ENCODE results near the gene SPATA2L.
A peak's percentile ranks its signal among the peaks of the same experiment; 100 is the strongest.
"Not testable (repeated sequence)": the region's sequence is repeated elsewhere in the genome, so short reads cannot be mapped to it uniquely, and the experiment has no call there.

The SPATA2L gene

DNA sequence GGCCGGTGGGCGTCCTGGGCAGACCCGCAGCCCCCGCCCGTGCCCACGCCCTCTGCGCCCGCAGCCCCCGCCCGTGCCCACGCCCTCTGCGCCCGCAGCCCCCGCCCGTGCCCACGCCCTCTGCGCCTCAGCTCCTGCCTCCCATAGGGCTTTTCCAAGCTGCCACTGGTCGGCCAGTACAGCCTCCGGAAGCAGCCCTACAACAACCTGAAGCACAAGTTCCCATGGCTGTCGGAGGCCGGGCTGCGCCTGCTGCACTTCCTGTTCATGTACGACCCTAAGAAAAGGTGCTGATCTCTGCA lies 6.8 kb downstream of the SPATA2L start:
- ATAC-seq (replicated peaks); H3K27ac Mint-ChIP-seq; H3K9me3 Mint-ChIP-seq; H3K4me3 Mint-ChIP-seq; DNase-seq; H3K27me3 Mint-ChIP-seq: not testable (repeated sequence)
- Mint-ChIP-seq H3K4me1 (peaks cover 14 to 32% of the 10 kb centered on the region in 2 donors), H3K36me3 (peaks cover 46% of the 10 kb centered on the region in 2 donors)

DNA sequence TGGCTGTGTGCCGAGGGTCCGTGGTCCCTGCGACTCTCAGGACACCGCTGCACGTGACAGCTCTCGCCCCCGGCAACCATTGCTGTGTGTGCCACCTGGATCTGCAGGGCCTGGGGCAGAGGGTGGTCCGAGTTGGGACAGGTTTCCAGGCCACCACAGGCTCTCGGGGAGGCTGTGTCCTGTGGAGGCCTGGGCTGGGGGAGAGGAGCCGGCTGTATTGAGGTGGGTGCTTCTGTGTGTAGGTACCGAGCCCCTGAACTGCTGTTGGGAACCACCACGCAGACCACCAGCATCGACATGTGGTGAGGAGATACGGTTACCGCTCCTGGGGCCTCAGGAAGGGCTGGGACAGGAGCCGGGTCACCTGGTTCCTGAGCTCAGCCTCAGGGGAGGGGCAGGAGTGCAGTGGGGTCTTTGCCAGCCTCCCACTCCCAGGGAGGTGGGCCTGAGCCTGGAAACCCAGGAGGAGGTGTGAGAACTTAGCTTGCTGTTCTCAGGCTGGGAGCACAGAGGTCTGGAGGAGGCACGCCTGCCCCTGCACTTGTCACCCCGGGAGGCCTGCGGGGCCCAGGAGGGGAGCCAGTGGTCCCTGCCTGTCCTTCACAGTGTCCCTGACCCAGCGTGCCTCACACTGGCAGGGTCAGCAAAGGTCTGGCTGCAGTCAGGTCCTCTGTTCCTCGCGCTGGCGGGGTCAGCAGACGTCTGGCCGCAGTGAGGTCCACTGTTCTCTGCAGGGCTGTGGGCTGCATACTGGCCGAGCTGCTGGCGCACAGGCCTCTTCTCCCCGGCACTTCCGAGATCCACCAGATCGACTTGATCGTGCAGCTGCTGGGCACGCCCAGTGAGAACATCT lies 7.3 kb downstream of the SPATA2L start:
- no peak overlapping the region for H3K4me3 Mint-ChIP-seq
- ATAC-seq (replicated peaks) = no peak

DNA sequence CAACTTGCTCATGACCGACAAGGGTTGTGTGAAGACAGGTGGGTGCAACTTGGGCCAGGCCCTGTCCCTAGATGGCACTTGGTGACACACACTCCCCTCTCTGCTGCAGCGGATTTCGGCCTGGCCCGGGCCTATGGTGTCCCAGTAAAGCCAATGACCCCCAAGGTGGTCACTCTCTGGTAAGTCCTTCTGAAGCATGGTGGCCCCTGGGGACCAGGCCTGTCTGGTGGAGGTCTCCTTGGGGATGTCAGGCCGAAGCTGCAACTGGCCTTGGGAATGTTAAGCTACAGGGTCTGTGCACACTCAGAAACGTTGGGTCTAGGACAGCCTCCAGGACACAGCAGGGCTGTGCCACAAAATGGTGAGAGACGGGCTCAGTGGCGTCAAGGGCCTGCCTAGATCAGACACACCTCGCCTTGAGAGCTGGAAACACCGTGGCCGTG lies 8.2 kb downstream of the SPATA2L start:
- Mint-ChIP-seq H3K9me3 (no peaks in the 10 kb centered on the region), H3K27me3 (no peaks in the 10 kb centered on the region), H3K36me3 (peaks cover 41 to 43% of the 10 kb centered on the region in 2 donors), H3K4me3 (no peak overlapping the region), H3K27ac (no peak overlapping the region), H3K4me1 (peaks cover 12 to 32% of the 10 kb centered on the region in 2 donors)
- DNase-seq (no peak), ATAC-seq (replicated peaks) (no peak)

More for the DNA sequence above, 7.3 kb downstream of the SPATA2L start:
- Mint-ChIP-seq H3K27ac (no peak overlapping the region), H3K4me1 (peaks cover 13 to 30% of the 10 kb centered on the region in 2 donors), H3K36me3 (peaks cover 44 to 45% of the 10 kb centered on the region in 2 donors), H3K9me3 (no peaks in the 10 kb centered on the region), H3K27me3 (no peaks in the 10 kb centered on the region)
- DNase-seq = no peak

DNA sequence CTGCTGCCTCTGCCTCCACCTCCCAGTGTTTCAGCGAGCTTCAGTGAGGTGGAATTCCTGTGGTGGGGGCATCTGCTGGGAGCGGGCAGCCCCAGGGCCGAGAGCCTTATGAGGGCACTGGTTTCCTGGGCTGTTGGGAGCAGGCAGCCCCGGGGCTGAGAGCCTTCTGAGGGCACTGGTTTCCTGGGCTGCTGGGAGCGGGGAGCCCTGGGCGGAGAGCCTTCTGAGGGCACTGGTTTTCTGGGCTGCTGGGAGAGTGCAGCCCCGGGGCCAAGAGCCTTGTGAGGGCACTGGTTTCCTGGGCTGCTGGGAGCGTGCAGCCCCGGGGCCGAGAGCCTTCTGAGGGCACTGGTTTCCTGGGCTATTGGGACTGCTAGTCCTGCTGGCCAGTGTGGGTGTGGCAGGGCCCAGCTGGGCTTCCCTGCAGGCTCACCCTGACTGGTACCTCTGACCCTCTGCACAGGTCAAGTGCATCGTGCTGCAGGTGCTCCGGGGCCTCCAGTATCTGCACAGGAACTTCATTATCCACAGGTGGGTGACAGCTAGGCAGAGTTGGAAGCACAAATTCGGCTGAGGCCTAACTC lies 9.4 kb downstream of the SPATA2L start:
- H3K4me1 Mint-ChIP-seq = peaks cover 19 to 44% of the 10 kb centered on the region in 2 donors
- H3K4me3 Mint-ChIP-seq = no peak overlapping the region
- peaks cover 46% of the 10 kb centered on the region in 2 donors for H3K36me3 Mint-ChIP-seq
- ATAC-seq (replicated peaks) = no peak
- no peak for DNase-seq
- H3K27ac Mint-ChIP-seq = no peak overlapping the region
- H3K27me3 Mint-ChIP-seq = no peaks in the 10 kb centered on the region
- H3K9me3 Mint-ChIP-seq = no peaks in the 10 kb centered on the region

DNA sequence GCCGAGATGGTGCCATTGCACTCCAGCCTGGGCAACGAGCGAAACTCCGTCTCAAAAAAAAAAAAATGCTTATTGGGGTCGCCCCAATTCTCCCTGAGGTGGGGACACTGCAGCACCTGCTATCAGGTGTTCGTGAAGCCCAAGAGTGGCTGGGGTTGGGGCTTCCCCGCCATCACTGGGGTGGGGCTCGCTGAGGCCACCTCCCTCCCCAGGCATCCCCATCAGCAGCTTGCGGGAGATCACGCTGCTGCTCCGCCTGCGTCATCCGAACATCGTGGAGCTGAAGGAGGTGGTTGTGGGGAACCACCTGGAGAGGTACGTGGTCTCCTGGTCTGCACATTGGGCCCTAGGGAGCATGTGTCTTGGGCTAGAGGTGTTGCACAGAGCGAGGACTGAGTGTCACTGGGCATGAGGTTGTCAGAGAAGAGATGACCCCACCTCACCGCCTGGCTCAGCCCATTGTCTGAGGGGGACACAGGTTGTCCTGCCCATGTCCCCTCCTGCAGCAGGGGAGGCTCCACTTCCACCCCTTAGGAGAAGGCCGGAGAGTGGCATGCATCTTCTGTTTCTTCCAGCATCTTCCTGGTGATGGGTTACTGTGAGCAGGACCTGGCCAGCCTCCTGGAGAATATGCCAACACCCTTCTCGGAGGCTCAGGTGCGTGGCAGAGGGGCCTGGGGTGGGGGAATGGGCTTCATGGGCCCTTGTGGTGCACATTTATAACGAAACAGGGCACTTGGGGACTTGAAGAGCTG lies 10.1 kb downstream of the SPATA2L start:
- ATAC-seq (replicated peaks) = no peak
- H3K4me1 Mint-ChIP-seq = peaks cover 18 to 44% of the 10 kb centered on the region in 2 donors
- no peaks in the 10 kb centered on the region for H3K27me3 Mint-ChIP-seq
- no peaks in the 10 kb centered on the region for H3K9me3 Mint-ChIP-seq
- no peak for DNase-seq
- H3K36me3 Mint-ChIP-seq = peaks cover 45 to 48% of the 10 kb centered on the region in 2 donors
- no peak overlapping the region for H3K4me3 Mint-ChIP-seq
- no peak overlapping the region for H3K27ac Mint-ChIP-seq

DNA sequence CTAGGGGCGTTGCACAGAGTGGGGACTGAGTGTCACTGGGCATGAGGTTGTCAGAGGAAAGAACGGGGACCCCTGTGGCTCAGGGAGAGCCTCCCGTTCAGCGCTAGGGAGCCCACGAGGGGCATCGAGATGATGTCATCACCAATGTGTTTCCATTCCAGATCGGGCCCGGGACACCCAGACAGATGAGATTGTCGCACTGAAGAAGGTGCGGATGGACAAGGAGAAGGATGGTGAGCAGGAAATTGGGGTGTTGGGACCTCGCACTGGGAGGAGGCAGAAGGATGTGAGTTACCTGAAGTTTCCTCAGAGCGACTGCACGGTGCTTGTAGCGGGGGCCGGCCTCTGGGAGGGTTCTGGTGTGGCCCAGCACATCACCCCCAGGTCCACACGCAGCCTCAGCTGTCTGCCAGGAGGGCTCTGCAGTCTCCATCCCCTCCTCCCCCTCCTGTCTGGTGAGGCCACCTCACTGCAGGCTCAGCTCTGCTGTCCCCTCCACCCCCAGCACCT lies 11.1 kb downstream of the SPATA2L start:
- ATAC-seq (replicated peaks) (no peak), DNase-seq (no peak)
- no peaks in the 10 kb centered on the region for H3K27me3 Mint-ChIP-seq
- H3K27ac Mint-ChIP-seq = no peak overlapping the region
- H3K4me3 Mint-ChIP-seq = no peak overlapping the region
- H3K9me3 Mint-ChIP-seq = no peaks in the 10 kb centered on the region
- peaks cover 20 to 43% of the 10 kb centered on the region in 2 donors for H3K4me1 Mint-ChIP-seq
- peaks cover 44 to 49% of the 10 kb centered on the region in 2 donors for H3K36me3 Mint-ChIP-seq

DNA sequence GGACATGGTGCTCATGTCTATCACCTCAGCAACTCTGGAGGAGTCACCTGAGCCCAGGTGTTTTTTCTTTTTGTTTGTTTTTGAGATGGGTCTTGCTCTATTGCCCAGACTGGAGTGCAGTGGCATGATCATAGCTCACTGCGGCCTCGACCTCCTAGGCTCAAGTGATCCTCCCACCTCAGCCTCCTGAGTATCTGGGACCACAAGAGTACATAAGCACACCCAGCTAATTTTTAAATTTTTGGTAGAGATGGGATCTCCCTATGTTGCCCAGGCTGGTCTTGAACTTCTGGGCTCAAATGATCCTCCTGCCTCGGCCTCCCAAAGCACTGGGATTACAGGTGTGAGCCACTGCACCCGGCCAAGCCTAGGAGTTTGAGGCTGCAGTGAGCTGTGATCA lies 11.9 kb downstream of the SPATA2L start:
- H3K4me3 Mint-ChIP-seq; DNase-seq; ATAC-seq (replicated peaks); H3K9me3 Mint-ChIP-seq; H3K27me3 Mint-ChIP-seq; H3K27ac Mint-ChIP-seq: not testable (repeated sequence)
- Mint-ChIP-seq H3K36me3 (peaks cover 42 to 50% of the 10 kb centered on the region in 2 donors), H3K4me1 (peaks cover 20 to 41% of the 10 kb centered on the region in 2 donors)

DNA sequence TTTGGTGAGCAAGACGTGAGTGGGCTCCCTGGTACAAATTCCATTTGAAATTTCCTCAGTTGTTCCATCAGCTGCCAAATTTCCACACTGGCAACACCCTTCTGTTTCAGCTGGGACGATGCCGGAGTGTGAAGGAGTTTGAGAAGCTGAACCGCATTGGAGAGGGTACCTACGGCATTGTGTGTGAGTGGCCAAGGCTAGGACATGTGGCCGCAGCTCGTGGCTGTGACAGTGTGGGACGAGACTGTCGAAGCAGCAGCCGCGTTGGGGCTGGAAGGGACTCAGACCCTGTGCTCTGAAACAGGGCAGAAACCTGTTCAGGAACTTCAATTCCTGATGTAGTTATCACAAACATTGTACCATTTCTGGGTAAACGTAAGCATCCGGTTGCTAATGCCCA lies 12.4 kb downstream of the SPATA2L start:
- Mint-ChIP-seq H3K27me3 (no peaks in the 10 kb centered on the region), H3K36me3 (peaks cover 43 to 55% of the 10 kb centered on the region in 2 donors), H3K4me3 (no peak overlapping the region), H3K9me3 (peaks cover 0 to 3% of the 10 kb centered on the region in 2 donors), H3K27ac (no peak overlapping the region), H3K4me1 (peaks cover 20 to 41% of the 10 kb centered on the region in 2 donors)
- DNase-seq (no peak), ATAC-seq (replicated peaks) (no peak)

DNA sequence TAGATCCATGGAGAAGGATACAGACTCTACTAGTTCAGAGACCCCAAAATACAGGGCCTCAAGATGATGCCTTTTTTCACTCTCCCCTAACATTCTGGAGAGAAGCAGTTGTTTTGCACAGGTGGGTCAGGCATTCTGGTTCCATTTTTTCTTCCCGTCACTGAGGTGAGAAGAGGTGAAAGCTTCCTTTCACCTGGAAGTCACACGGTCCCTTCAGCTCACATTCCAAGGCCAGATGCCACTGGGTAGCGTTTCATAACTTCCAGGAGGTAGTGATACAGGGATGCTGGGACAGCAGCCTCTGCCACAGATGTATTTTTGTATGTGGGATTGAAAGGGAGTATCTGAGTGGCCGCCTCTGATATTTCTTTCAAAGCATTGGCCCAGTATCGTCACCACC lies 13.1 kb downstream of the SPATA2L start:
- Mint-ChIP-seq H3K36me3 (peaks cover 36 to 49% of the 10 kb centered on the region in 2 donors), H3K4me3 (peak overlapping the region; percentile 25 to 93), H3K27ac (no peak overlapping the region), H3K9me3 (peaks cover 0 to 3% of the 10 kb centered on the region in 2 donors), H3K27me3 (no peaks in the 10 kb centered on the region), H3K4me1 (peaks cover 15 to 34% of the 10 kb centered on the region in 2 donors)
- ATAC-seq (replicated peaks) (no peak), DNase-seq (no peak)

DNA sequence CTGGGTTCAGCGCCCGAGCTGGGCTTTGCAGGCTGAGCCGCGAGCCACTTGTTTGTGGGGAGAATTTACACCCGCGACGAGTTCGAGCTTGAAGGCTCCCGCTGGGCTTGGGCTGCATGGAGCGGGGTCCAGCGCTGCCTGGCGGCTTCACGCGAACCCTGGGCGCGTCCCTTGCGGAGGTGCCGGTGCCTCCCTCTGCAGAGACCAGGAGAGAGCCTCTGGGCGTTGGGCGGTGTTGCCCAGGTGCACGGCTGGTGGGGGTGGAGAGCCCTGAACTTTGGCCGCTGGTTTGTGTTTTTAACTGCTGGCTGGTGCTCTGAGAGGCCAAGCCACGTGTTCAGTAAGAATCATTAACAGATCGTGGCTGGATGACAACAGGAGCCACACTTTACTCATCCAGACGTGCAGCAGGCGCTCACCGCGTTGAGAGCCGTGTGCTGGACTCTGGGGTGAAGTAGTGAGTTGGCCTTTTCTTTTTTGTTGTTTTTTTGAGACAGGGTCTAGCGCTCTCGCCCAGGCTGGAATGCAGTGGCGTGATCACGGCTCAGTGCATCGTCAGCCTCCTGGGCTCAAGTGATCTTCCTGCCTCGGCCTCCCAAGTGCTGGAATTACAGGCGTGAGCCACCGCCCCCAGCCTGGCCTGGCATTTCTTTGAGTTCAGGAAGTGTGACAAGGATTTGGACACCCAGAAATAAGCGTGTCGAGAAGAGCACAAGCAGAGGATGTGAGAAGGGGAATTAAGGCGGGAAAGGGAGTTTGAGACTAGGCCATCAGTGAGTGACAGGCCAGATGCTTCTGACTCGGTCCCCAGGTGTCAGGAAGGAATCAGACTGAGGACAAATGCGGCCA lies 14.2 kb downstream of the SPATA2L start:
- Mint-ChIP-seq H3K27ac (peak overlapping the region; percentile 84), H3K4me3 (peak overlapping the region; percentile 93 to 97), H3K36me3 (peaks cover 31 to 45% of the 10 kb centered on the region in 2 donors), H3K9me3 (peaks cover 0 to 3% of the 10 kb centered on the region in 2 donors), H3K27me3 (no peaks in the 10 kb centered on the region), H3K4me1 (peaks cover 12 to 34% of the 10 kb centered on the region in 2 donors)
- ATAC-seq (replicated peaks) (peak; percentile 69 to 71), DNase-seq (no peak)

DNA sequence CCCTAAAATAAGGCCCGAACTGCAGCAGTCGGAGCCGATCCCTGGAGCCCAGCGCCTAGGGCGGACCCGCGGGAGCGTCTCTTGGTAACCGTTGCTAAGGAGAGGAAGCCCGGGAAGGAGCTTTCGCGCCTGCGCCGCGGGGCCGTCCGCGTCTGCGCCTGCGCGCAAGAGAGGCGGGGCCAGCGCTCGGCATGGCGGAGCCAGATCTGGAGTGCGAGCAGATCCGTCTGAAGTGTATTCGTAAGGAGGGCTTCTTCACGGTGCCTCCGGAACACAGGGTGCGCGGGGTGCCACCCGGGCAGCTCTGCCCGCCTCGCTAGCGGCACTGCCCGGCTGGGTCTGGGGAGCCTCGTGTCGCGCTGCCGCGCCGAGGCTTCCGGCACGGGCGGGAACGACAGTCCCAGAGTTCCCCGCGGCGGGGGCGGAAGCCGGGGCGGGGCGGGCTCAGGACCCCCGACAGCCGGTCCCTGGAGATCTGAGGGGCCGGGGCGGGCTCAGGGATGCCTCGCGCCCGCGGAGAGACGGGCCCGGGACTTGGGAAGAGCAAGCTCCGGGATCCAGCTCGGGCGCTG lies 14.9 kb downstream of the SPATA2L start, which contains the start of gene CDK10:
Gene CDK10, plus strand, starts transcription at position 170 of the 572 bp plus-strand sequence. Its CDS starts 22 bp downstream, at position 192.
- H3K4me1 Mint-ChIP-seq = peaks cover 12 to 34% of the 10 kb centered on the region in 2 donors
- H3K27me3 Mint-ChIP-seq = no peaks in the 10 kb centered on the region
- H3K4me3 Mint-ChIP-seq = peak within 1 kb of the TSS; percentile 93 to 97
- H3K36me3 Mint-ChIP-seq = peaks cover 25 to 39% of the 10 kb centered on the region in 2 donors
- ATAC-seq (replicated peaks) (peak; percentile 84 to 89), DNase-seq (peak; percentile 89)
- H3K27ac Mint-ChIP-seq = peak within 1 kb of the TSS; percentile 97
- H3K9me3 Mint-ChIP-seq = peaks cover 0 to 3% of the 10 kb centered on the region in 2 donors

DNA sequence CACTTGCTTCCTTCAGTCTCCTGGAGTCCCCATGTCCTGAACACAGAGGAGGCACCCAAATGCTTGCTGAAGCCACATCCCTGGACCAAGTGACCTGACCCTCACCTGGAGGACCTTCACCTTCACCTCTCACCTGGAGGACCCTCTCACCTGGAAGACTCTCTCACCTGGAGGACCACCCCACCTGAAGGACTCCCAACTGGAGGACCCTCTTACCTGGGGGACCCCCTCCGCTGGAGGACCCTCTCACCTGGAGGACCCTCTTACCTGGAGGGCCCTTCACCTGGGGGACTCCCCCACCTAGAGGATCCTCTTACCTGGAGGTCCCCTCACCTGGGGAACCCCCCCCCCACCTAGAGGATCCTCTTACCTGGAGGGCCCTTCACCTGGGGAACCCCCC lies 15.6 kb downstream of the SPATA2L start:
- DNase-seq (no peak), ATAC-seq (replicated peaks) (no peak)
- peaks cover 22 to 37% of the 10 kb centered on the region in 2 donors for H3K36me3 Mint-ChIP-seq
- H3K4me1 Mint-ChIP-seq = peaks cover 12 to 34% of the 10 kb centered on the region in 2 donors
- no peaks in the 10 kb centered on the region for H3K27me3 Mint-ChIP-seq
- H3K9me3 Mint-ChIP-seq = peaks cover 0 to 3% of the 10 kb centered on the region in 2 donors
- H3K27ac Mint-ChIP-seq = peak overlapping the region; percentile 10
- peak overlapping the region; percentile 93 to 97 for H3K4me3 Mint-ChIP-seq

DNA sequence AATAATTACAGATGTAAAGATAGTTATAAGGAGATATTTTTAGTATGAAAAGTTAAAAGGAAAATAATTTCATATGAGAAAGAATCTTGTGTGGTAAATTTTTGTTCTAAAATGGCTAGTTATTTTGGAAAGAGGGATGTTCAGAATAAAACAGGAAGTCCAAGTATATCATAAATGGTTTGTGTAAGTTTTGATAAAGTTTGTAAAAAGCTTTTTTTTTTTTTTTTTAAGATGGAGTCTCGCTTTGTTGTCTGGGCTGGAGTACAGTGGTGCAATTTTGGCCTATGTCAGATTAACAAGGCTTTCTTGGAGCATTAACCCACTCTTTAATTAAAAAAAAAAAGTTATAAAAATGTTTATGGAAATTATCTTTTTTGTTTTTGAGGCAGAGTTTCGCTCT lies 23.2 kb downstream of the SPATA2L start:
- Mint-ChIP-seq H3K4me3 (no peak overlapping the region), H3K27me3 (no peaks in the 10 kb centered on the region), H3K4me1 (no peaks in the 10 kb centered on the region), H3K9me3 (no peaks in the 10 kb centered on the region), H3K36me3 (peaks cover 0 to 3% of the 10 kb centered on the region in 2 donors), H3K27ac (no peak overlapping the region)
- ATAC-seq (replicated peaks) = no peak
- no peak for DNase-seq

Data from stimulated activated naive B cell treated with anti-CD40 and anti-IgM and Interleukin-4, amounts not matched to agents 10 μg/mL and 1 μg/mL and 100 μg/mL, for 72 hours (primary cell).